GM23338 (cell line): ENCODE results near the gene PELO. TPM values are rescaled to one million over a fixed set of nuclear protein-coding genes. Genes with fewer than 3 reads are reported as not detected.

Experiments
- ATAC-seq: fragments of 200-7000 bp; cut with Tn5 transposase; 3 replicates; pipeline ENCODE4 v1.9.1; 2020
- DNase-seq: peaks from one replicate; pipeline ENCODE4 v3.0.0-alpha.2; 2015; ENCODE audit warnings: low spot score
- H2AFZ ChIP-seq: fragments of 200-600 bp; sonication (generic); 2 replicates; pipeline ENCODE4 v1.8.0; 2016; ENCODE audit warnings: antibody characterized with exemption, mild to moderate bottlenecking, moderate library complexity
- H3F3A ChIP-seq: fragments of 200-600 bp; sonication (generic); replicated peaks from 2 replicates; pipeline ENCODE4 v1.8.0; 2017; ENCODE audit warnings: antibody characterized with exemption, mixed run types, low read depth
- H3K27ac ChIP-seq: fragments of 200-600 bp; sonication (generic); 2 replicates; pipeline ENCODE4 v1.6.1; 2016; ENCODE audit warnings: low read depth
- H3K27me3 ChIP-seq: fragments of 200-600 bp; sonication (generic); 2 replicates; pipeline ENCODE4 v1.8.0; 2016; ENCODE audit warnings: mild to moderate bottlenecking, mixed run types, moderate library complexity; ENCODE audit not compliant: insufficient read depth
- H3K36me3 ChIP-seq: fragments of 200-600 bp; sonication (generic); 2 replicates; pipeline ENCODE4 v1.8.0; 2016; ENCODE audit warnings: mild to moderate bottlenecking; ENCODE audit not compliant: insufficient read depth
- H3K4me1 ChIP-seq: fragments of 200-600 bp; sonication (generic); 2 replicates; pipeline ENCODE4 v1.8.0; 2016; ENCODE audit warnings: mild to moderate bottlenecking, moderate library complexity; ENCODE audit not compliant: insufficient read depth
- H3K4me2 ChIP-seq: fragments of 200-600 bp; sonication (generic); 2 replicates; pipeline ENCODE4 v1.7.1; 2017; ENCODE audit warnings: mixed run types
- H3K4me3 ChIP-seq: fragments of 200-600 bp; sonication (generic); 2 replicates; pipeline ENCODE4 v1.6.1; 2016; ENCODE audit warnings: mixed run types
- H3K79me2 ChIP-seq: fragments of 200-600 bp; sonication (generic); replicated peaks from 2 replicates; pipeline ENCODE4 v1.8.0; 2017; ENCODE audit warnings: mild to moderate bottlenecking; ENCODE audit not compliant: insufficient read depth
- H3K9me2 ChIP-seq: fragments of 200-600 bp; sonication (generic); 2 replicates; pipeline ENCODE4 v1.8.0; 2017; ENCODE audit not compliant: insufficient read depth
- H4K20me1 ChIP-seq: fragments of 200-600 bp; sonication (generic); replicated peaks from 2 replicates; pipeline ENCODE4 v1.8.0; 2017; ENCODE audit warnings: mild to moderate bottlenecking; ENCODE audit not compliant: insufficient read depth
- H3K27ac Mint-ChIP-seq: 2 replicates; pipeline ENCODE4 v1.8.0; 2020; ENCODE audit warnings: inconsistent platforms, mild to moderate bottlenecking, moderate library complexity, mixed read lengths
- H3K27me3 Mint-ChIP-seq: 3 replicates; pipeline ENCODE4 v1.8.0; 2022; ENCODE audit warnings: low read depth, mild to moderate bottlenecking, moderate library complexity, mixed read lengths, inconsistent platforms; ENCODE audit not compliant: insufficient read depth, poor library complexity
- H3K36me3 Mint-ChIP-seq: 3 replicates; pipeline ENCODE4 v1.8.0; 2021; ENCODE audit warnings: low read depth, mild to moderate bottlenecking, inconsistent platforms, moderate library complexity, mixed read lengths
- H3K4me1 Mint-ChIP-seq: 3 replicates; pipeline ENCODE4 v1.8.0; 2020; ENCODE audit warnings: mild to moderate bottlenecking, inconsistent platforms, mixed read lengths
- H3K4me3 Mint-ChIP-seq: 3 replicates; pipeline ENCODE4 v1.8.0; 2021; ENCODE audit warnings: moderate library complexity, mild to moderate bottlenecking, inconsistent platforms, mixed read lengths
- H3K9me3 Mint-ChIP-seq: 3 replicates; pipeline ENCODE4 v1.8.0; 2020; ENCODE audit warnings: moderate library complexity, mild to moderate bottlenecking, inconsistent platforms, mixed read lengths
- CREB1 ChIP-seq: fragments of 250-450 bp; sonication (Bioruptor Pico); IDR thresholded peaks from 2 replicates; pipeline ENCODE4 v1.5.0; 2020; ENCODE audit warnings: low read depth, mild to moderate bottlenecking, moderate library complexity
- CTCF ChIP-seq, 2 experiments: fragments of 200-600 bp in 1 of 2; sonication (generic) in 1 of 2; conservative IDR thresholded peaks; 2 replicates each; pipeline versions ENCODE4 v1.5.1 to v1.6.1; 2016 to 2017; ENCODE audit warnings: antibody characterized with exemption in 2 of 2, low read depth in 2 of 2, mild to moderate bottlenecking in 2 of 2, moderate library complexity in 1 of 2
- ETS1 ChIP-seq: IDR thresholded peaks from 2 replicates; pipeline ENCODE4 v1.6.1; 2016; ENCODE audit warnings: antibody characterized with exemption
- EZH2 ChIP-seq: fragments of 200-600 bp; sonication (generic); IDR thresholded peaks from one replicate; pipeline ENCODE4 v1.8.0; 2017; ENCODE audit warnings: antibody characterized with exemption, mild to moderate bottlenecking, low read depth; ENCODE audit not compliant: unreplicated experiment
- EZH2phosphoT487 ChIP-seq: fragments of 200-600 bp; sonication (generic); IDR thresholded peaks from one replicate; pipeline ENCODE4 v1.8.1; 2018; ENCODE audit warnings: antibody characterized with exemption; ENCODE audit not compliant: unreplicated experiment
- JUNB ChIP-seq: IDR thresholded peaks from one replicate; pipeline ENCODE4 v1.6.1; 2016; ENCODE audit warnings: antibody characterized with exemption; ENCODE audit not compliant: unreplicated experiment
- NANOG ChIP-seq: IDR thresholded peaks from 2 replicates; pipeline ENCODE4 v1.6.1; 2016; ENCODE audit warnings: antibody characterized with exemption, borderline replicate concordance
- POLR2AphosphoS5 ChIP-seq: IDR thresholded peaks from 2 replicates; pipeline ENCODE4 v1.6.1; 2016; ENCODE audit warnings: antibody characterized with exemption, low read depth
- REST ChIP-seq: IDR thresholded peaks from one replicate; pipeline ENCODE4 v1.6.1; 2018; ENCODE audit warnings: antibody characterized with exemption; ENCODE audit not compliant: unreplicated experiment
- STAT1 ChIP-seq: IDR thresholded peaks from one replicate; pipeline ENCODE4 v1.6.1; 2016; ENCODE audit warnings: antibody characterized with exemption; ENCODE audit not compliant: unreplicated experiment
- ZNF114 ChIP-seq: fragments of 250-450 bp; sonication (Bioruptor Pico); IDR thresholded peaks from 2 replicates; pipeline ENCODE4 v1.5.0; 2020; ENCODE audit warnings: mild to moderate bottlenecking, moderate library complexity
- ZNF331 ChIP-seq: fragments of 250-450 bp; sonication (Bioruptor Pico); IDR thresholded peaks from 2 replicates; pipeline ENCODE4 v1.5.0; 2020; ENCODE audit warnings: low read depth, mild to moderate bottlenecking, moderate library complexity
- ZNF462 ChIP-seq: fragments of 250-450 bp; sonication (Bioruptor Pico); IDR thresholded peaks from 2 replicates; pipeline ENCODE4 v1.5.0; 2020; ENCODE audit warnings: mild to moderate bottlenecking, moderate library complexity
- polyA plus RNA-seq: library from polyadenylated mRNA; unstranded; fragments of >200 nt; fragmentation: Nextera tagmentation; extraction: Ambion mirVana; gene quantifications from 2 replicates; pipeline ENCODE4 v1.2.1, GENCODE V29; 2016
- total RNA-seq: library from RNA; depleted of rRNA; stranded (reverse); fragments of >200 nt; shearing (Covaris generic); gene quantifications from 2 replicates; pipeline ENCODE4 v1.2.3, GENCODE V29; 2014

PELO gene
- total and polyA plus RNA-seq, 2 experiments from 2014 or later, result 13.6 to 15.6 TPM

- no peak for ATAC-seq
- Mint-ChIP-seq H3K4me3 (no peak overlapping the region), H3K9me3 (no peaks in the 10 kb centered on the region), H3K36me3 (no peaks in the 10 kb centered on the region), H3K27me3 (no peaks in the 10 kb centered on the region), H3K27ac (no peak overlapping the region), H3K4me1 (peaks cover 2% of the 10 kb centered on the region; the same call in 1 of the 3 replicates)
- Histone ChIP-seq H3K36me3 (no peaks in the 10 kb centered on the region), H3K79me2 (no peaks in the 10 kb centered on the region), H3K4me2 (no peak overlapping the region), H3K4me3 (no peak overlapping the region), H2AFZ (no peak overlapping the region), H3K4me1 (no peaks in the 10 kb centered on the region), H3K27me3 (no peaks in the 10 kb centered on the region), H3K27ac (no peak overlapping the region), H3K9me2 (no peaks in the 10 kb centered on the region), H4K20me1 (no peaks in the 10 kb centered on the region), H3F3A (no peaks in the 10 kb centered on the region)
- no peak for DNase-seq
- TF ChIP-seq ZNF114 (CRISPR knock-in tag) (no peak), EZH2 (no peak), ETS1 (no peak), EZH2phosphoT487 (no peak), ZNF331 (CRISPR knock-in tag) (no peak), JUNB (no peak), ZNF462 (no peak), POLR2AphosphoS5 (no peak), NANOG (no peak), CTCF (conservative IDR thresholded peaks at IDR 0.05; ENCODE audit: low read depth in 2 of 2) (no peak), REST (no peak), STAT1 (no peak), CREB1 (no peak)
These were observed 20.4 kb upstream of the PELO start for GRCh38 chr5:52767217-52767743.
